DND-41 (cell line): ENCODE results near the gene IL22.

ENCODE experiments used
- EZH2 ChIP-seq: IDR thresholded peaks from 3 replicates; pipeline ENCODE4 v1.6.1; 2012; ENCODE audit warnings: borderline replicate concordance, low read depth, mild to moderate bottlenecking, moderate library complexity, low read length, inconsistent platforms; ENCODE audit not compliant: severe bottlenecking
- TF ChIP-seq, protein P1 (sequence below): IDR thresholded peaks from 2 replicates; pipeline ENCODE4 v1.5.1; 2012; ENCODE audit warnings: borderline replicate concordance, low read length, moderate library complexity, mild to moderate bottlenecking; ENCODE audit not compliant: poor library complexity, severe bottlenecking; ENCODE audit errors: extremely low read depth

DNA sequence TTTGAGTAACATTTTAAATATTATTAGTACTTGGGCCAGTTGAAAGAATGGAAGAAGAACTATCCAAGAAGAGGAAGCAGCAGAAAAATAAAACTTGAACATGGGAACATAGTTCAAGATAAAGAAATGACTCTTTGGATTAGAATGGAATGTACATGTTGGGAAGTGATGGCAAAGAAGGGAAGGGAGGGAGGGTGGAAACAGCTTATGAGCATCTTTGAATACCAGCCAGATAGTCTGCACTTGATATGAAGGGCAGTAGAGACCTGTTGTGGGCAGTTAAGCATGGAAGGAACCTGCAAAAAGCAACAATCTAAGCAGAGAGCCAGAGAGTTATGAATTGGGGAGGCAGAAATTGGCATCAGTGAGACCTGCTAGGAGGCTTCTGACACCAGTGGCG is 10.0 kb upstream of the IL22 start:
- TF ChIP-seq, protein P1, sequence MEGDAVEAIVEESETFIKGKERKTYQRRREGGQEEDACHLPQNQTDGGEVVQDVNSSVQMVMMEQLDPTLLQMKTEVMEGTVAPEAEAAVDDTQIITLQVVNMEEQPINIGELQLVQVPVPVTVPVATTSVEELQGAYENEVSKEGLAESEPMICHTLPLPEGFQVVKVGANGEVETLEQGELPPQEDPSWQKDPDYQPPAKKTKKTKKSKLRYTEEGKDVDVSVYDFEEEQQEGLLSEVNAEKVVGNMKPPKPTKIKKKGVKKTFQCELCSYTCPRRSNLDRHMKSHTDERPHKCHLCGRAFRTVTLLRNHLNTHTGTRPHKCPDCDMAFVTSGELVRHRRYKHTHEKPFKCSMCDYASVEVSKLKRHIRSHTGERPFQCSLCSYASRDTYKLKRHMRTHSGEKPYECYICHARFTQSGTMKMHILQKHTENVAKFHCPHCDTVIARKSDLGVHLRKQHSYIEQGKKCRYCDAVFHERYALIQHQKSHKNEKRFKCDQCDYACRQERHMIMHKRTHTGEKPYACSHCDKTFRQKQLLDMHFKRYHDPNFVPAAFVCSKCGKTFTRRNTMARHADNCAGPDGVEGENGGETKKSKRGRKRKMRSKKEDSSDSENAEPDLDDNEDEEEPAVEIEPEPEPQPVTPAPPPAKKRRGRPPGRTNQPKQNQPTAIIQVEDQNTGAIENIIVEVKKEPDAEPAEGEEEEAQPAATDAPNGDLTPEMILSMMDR = no peak
- TF ChIP-seq EZH2 = no peak
